KMS-11 (cell line): Measurements from ENCODE around the gene CBFA2T3.
"Not testable (repeated sequence)": the region's sequence is repeated elsewhere in the genome, so short reads cannot be mapped to it uniquely, and the experiment has no call there.

Experiments used
- H2AFZ ChIP-seq: fragments of 200-600 bp; sonication (generic); 2 replicates; pipeline ENCODE4 v1.6.1; 2016; ENCODE audit warnings: antibody characterized with exemption, mixed run types, low read depth
- H3K27ac ChIP-seq: fragments of 200-600 bp; sonication (generic); 2 replicates; pipeline ENCODE4 v1.6.1; 2016; ENCODE audit warnings: mild to moderate bottlenecking, mixed run types
- H3K27me3 ChIP-seq: fragments of 200-600 bp; sonication (generic); 2 replicates; pipeline ENCODE4 v1.6.1; 2017; ENCODE audit warnings: mild to moderate bottlenecking, low read depth, mixed run types, moderate library complexity; ENCODE audit not compliant: insufficient read depth
- H3K36me3 ChIP-seq: fragments of 200-600 bp; sonication (generic); 2 replicates; pipeline ENCODE4 v1.6.1; 2017; ENCODE audit warnings: mild to moderate bottlenecking, mixed run types; ENCODE audit not compliant: insufficient read depth
- H3K4me1 ChIP-seq: fragments of 200-600 bp; sonication (generic); 2 replicates; pipeline ENCODE4 v1.6.1; 2016; ENCODE audit warnings: mild to moderate bottlenecking, low read depth, mixed run types; ENCODE audit not compliant: poor library complexity, severe bottlenecking
- H3K4me2 ChIP-seq: fragments of 200-600 bp; sonication (generic); 2 replicates; pipeline ENCODE4 v1.7.0; 2016; ENCODE audit warnings: mild to moderate bottlenecking, mixed run types
- H3K4me3 ChIP-seq: fragments of 200-600 bp; sonication (generic); IDR thresholded peaks from 2 replicates; pipeline ENCODE4 v1.6.1; 2017; ENCODE audit warnings: low read depth, low read length, mixed read lengths; ENCODE audit not compliant: insufficient read depth
- H3K79me2 ChIP-seq: fragments of 200-600 bp; sonication (generic); 2 replicates; pipeline ENCODE4 v1.6.1; 2016; ENCODE audit warnings: low read depth, mixed run types; ENCODE audit not compliant: insufficient read depth
- H3K9ac ChIP-seq: fragments of 200-600 bp; sonication (generic); 2 replicates; pipeline ENCODE4 v1.6.1; 2016; ENCODE audit warnings: mild to moderate bottlenecking, mixed run types
- H4K20me1 ChIP-seq: fragments of 200-600 bp; sonication (generic); 2 replicates; pipeline ENCODE4 v1.6.1; 2016; ENCODE audit warnings: mild to moderate bottlenecking, mixed run types; ENCODE audit not compliant: insufficient read depth
- CTCF ChIP-seq: fragments of 200-600 bp; sonication (generic); conservative IDR thresholded peaks from 2 replicates; pipeline ENCODE4 v1.6.1; 2017; ENCODE audit warnings: low read depth, mild to moderate bottlenecking, antibody characterized with exemption, low read length, moderate library complexity, mixed read lengths

CBFA2T3 gene

GRCh38 chr16:89003831-89004208, 26.8 kb upstream of the CBFA2T3 start:
- H3K27ac ChIP-seq: no peak overlapping the region
- no peak overlapping the region for H3K9ac ChIP-seq
- no peak overlapping the region for H2AFZ ChIP-seq
- H3K79me2 ChIP-seq: no peaks in the 10 kb centered on the region
- H4K20me1 ChIP-seq: no peaks in the 10 kb centered on the region
- no peak overlapping the region for H3K4me3 ChIP-seq
- peaks cover 48% of the 10 kb centered on the region for H3K27me3 ChIP-seq
- H3K36me3 ChIP-seq: no peaks in the 10 kb centered on the region
- no peak overlapping the region for H3K4me2 ChIP-seq
- no peak for TF ChIP-seq CTCF
- no peaks in the 10 kb centered on the region for H3K4me1 ChIP-seq

DNA sequence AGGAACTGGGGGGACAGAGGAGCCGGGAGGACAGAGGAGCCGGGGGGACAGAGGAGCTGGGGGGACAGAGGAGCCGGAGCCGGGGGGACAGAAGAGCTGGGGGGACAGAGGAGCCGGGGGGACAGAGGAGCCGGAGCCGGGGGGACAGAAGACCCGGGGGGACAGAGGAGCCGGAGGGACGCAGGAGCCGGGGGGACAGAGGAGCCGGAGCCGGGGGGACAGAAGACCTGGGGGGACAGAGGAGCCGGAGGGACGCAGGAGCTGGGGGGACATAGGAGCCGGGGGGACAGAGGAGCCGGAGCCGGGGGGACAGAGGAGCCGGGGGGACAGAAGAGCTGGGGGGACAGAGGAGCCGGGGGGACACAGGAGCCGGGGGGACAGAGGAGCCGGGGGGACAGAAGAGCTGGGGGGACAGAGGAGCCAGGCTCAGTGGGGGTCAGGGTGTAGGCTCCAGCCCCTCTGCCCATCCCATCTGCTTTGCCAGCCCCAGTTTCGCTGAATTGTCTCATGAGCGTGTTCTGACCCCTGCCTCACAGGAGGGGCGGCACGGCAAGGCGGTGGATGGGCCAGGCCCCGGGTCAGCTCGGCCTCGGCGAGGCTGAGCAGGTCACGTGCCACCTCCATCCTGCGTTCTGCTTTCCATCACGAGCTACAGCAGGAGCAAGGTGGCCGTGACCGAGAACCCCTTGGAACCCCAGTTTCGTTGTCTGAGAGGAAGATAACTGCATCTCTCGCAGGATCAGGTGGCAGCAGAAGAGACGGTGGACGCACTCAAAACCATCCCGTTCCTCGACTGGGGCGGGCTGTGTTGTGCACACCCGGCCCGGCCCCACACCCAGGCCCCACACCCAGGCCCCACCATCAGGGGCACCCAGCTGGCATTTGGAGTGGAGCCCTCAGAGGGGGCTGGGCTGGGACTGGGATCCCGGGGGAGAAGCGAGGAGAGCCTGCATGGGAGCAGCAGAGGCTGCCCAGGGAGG, 26.1 kb upstream of the CBFA2T3 start:
- no peak overlapping the region for H3K4me2 ChIP-seq
- H2AFZ ChIP-seq: no peak overlapping the region
- H4K20me1 ChIP-seq: no peaks in the 10 kb centered on the region
- no peaks in the 10 kb centered on the region for H3K4me1 ChIP-seq
- no peak for TF ChIP-seq CTCF
- no peak overlapping the region for H3K27ac ChIP-seq
- H3K4me3 ChIP-seq: no peak overlapping the region
- no peaks in the 10 kb centered on the region for H3K36me3 ChIP-seq
- H3K79me2 ChIP-seq: no peaks in the 10 kb centered on the region
- peaks cover 52% of the 10 kb centered on the region for H3K27me3 ChIP-seq
- H3K9ac ChIP-seq: no peak overlapping the region

DNA sequence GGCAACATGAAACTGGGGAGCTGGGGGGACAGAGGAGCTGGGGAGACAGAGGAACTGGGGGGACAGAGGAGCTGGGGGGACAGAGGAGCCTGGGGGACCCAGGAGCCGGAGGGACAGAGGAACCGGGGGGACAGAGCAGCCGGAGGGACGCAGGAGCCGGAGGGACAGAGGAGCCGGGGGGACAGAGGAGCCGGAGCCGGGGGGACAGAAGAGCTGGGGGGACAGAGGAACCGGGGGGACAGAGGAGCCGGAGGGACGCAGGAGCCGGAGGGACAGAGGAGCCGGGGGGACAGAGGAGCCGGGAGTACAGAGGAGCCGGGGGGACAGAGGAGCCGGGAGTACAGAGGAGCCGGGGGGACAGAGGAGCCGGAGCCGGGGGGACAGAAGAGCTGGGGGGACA, 25.1 kb upstream of the CBFA2T3 start:
- not testable (repeated sequence) for H3K36me3 ChIP-seq, H3K79me2 ChIP-seq, H3K4me1 ChIP-seq, H3K4me2 ChIP-seq, H2AFZ ChIP-seq, H4K20me1 ChIP-seq, H3K4me3 ChIP-seq, H3K27ac ChIP-seq, H3K9ac ChIP-seq
- peaks cover 59% of the 10 kb centered on the region for H3K27me3 ChIP-seq

DNA sequence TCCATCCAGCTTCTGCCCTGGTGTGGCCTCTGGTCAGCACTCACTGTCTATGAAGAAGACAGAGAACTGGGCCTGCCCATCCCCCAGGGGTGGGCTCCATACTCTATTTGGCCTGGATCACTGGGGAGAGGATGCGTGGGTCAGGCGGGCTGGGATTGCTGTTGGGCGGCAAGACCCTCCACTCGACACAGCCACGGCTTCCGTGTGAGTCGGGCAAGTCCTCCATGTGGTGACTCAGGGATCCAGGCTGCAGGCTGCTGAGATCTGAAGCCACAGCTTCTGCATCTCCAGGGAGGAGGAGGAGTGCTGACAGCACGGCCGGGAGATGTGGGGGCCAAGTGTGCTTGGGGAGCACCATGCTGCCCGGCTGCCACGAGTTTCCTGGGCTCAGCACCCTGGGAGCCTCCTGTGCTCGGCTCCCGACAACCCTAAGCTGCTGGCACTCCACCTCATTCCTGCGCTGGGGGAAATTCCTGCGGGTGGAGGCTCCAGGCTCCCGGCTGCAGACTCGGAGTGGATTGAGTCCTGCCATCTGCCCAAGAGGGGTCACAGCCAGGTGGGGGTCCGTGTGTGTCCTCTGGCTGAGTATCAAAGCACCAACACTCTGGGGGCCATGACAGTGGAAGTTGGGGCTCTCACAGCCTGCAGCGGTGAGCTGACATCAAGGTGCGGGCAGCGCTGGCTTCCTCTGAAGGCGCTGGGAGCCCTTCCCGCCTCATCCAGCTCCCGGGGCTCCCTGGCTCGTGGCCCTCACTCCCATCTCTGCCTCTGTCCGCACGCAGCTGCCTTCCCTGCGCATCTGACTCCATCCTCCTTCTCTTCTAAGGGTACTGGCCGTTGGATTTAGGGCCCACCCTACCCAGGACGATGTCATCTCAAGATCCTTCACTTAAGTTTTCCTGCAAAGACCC, 24.4 kb upstream of the CBFA2T3 start:
- H3K27ac ChIP-seq: no peak overlapping the region
- TF ChIP-seq CTCF: no peak
- no peaks in the 10 kb centered on the region for H4K20me1 ChIP-seq
- H2AFZ ChIP-seq: no peak overlapping the region
- H3K4me1 ChIP-seq: no peaks in the 10 kb centered on the region
- H3K27me3 ChIP-seq: peaks cover 59% of the 10 kb centered on the region
- H3K79me2 ChIP-seq: no peaks in the 10 kb centered on the region
- no peak overlapping the region for H3K4me3 ChIP-seq
- no peaks in the 10 kb centered on the region; the same call in 1 of the 2 replicates for H3K36me3 ChIP-seq
- H3K4me2 ChIP-seq: no peak overlapping the region
- no peak overlapping the region for H3K9ac ChIP-seq
